ENCODE measurements around the gene FLT3LG. TPM values are rescaled to one million over a fixed set of nuclear protein-coding genes. Genes with fewer than 3 reads are reported as not detected.

The FLT3LG gene
- total and polyA plus RNA-seq, 9 of the 15 experiments (the other 6 are each of a cell fraction or from before 2014, with no cell fraction given) = 0.31 to 6.4 (median 1.1) TPM

- TF ChIP-seq ZBTB40 (IDR thresholded peaks at IDR 0.05) (0 out of 2 replicates have a peak, but pooled peaks have one; percentile 14), ZBTB40 (CRISPR knock-in tag; IDR thresholded peaks at IDR 0.05) (no peak), CHD1 (IDR thresholded peaks at IDR 0.05; ENCODE audit: low read length) (peak; percentile 11), HNRNPL (IDR thresholded peaks at IDR 0.05; ENCODE audit: low read depth, low read length) (peak; percentile 14; the same call in 1 of the 2 replicates), ZNF507 (tag; conservative IDR thresholded peaks at IDR 0.05) (no peak), ETS1 (conservative IDR thresholded peaks at IDR 0.05; ENCODE audit: control insufficient read depth, low read depth, low read length) (0 out of 2 replicates have a peak, but pooled peaks have one; percentile 15), MECOM (CRISPR knock-in tag; IDR thresholded peaks at IDR 0.05) (no peak), MTF1 (CRISPR knock-in tag; IDR thresholded peaks at IDR 0.05; ENCODE audit: borderline replicate concordance) (no peak), ATF3 (IDR thresholded peaks at IDR 0.05) (no peak), ATF3 (CRISPR knock-in tag; conservative IDR thresholded peaks at IDR 0.05) (peak; percentile 26; the same call in 1 of the 2 replicates), CEBPG (CRISPR knock-in tag; IDR thresholded peaks at IDR 0.05) (0 out of 2 replicates have a peak, but pooled peaks have one; percentile 24), CEBPG (tag; conservative IDR thresholded peaks at IDR 0.05 in 1 of 2, IDR thresholded peaks at IDR 0.05 in 1 of 2) (no peak), SUPT5H (IDR thresholded peaks at IDR 0.05) (peak; percentile 32), ZNF436 (CRISPR knock-in tag; IDR thresholded peaks at IDR 0.05) (no peak), CBX3 (IDR thresholded peaks at IDR 0.05; ENCODE audit: borderline replicate concordance in 1 of 2, low read length in 2 of 2) (0 out of 3 replicates have a peak, but pooled peaks of 1 of the 2 experiments have one; percentile 8), PRPF4 (IDR thresholded peaks at IDR 0.05; ENCODE audit: insufficient read depth, low read depth, low read length, poor library complexity, severe bottlenecking) (no peak)
Measured at GRCh38 chr19:49488863-49489537, 15.0 kb downstream of the FLT3LG start (continued).
